Ectodermal cell (in vitro differentiated cells): ENCODE data around the gene UGT1A9.
"Not testable (repeated sequence)": the region's sequence is repeated elsewhere in the genome, so short reads cannot be mapped to it uniquely, and the experiment has no call there.

ENCODE experiments used
- H3K27ac ChIP-seq: 2 replicates; pipeline ENCODE4 v1.7.0; 2013; ENCODE audit warnings: mild to moderate bottlenecking, low read depth, low read length; ENCODE audit not compliant: insufficient read depth, poor library complexity, severe bottlenecking
- H3K27me3 ChIP-seq: 2 replicates; pipeline ENCODE4 v1.7.0; 2013; ENCODE audit warnings: mild to moderate bottlenecking, low read length; ENCODE audit not compliant: insufficient read depth, control insufficient read depth, poor library complexity, severe bottlenecking
- H3K36me3 ChIP-seq: one replicate; pipeline ENCODE4 v1.7.0; 2013; ENCODE audit warnings: low read length; ENCODE audit not compliant: control insufficient read depth, insufficient read depth
- H3K4me1 ChIP-seq: one replicate; pipeline ENCODE4 v1.7.0; 2013; ENCODE audit warnings: low read length; ENCODE audit not compliant: control insufficient read depth, insufficient read depth
- H3K4me3 ChIP-seq: 2 replicates; pipeline ENCODE4 v1.7.0; 2013; ENCODE audit warnings: low read depth, low read length, control low read depth; ENCODE audit not compliant: insufficient read depth
- H3K9me3 ChIP-seq: 2 replicates; pipeline ENCODE4 v1.7.0; 2013; ENCODE audit warnings: mild to moderate bottlenecking, low read length, moderate library complexity; ENCODE audit not compliant: control insufficient read depth
- WGBS, 2 experiments: methylation state at CpG; one replicate each; pipeline ENCODE4 v1.1.7; 2013; ENCODE audit warnings: missing lambda C conversion rate in 2 of 2; 5-methylcytosine and 5-hydroxymethylcytosine counted together

The UGT1A9 gene

DNA sequence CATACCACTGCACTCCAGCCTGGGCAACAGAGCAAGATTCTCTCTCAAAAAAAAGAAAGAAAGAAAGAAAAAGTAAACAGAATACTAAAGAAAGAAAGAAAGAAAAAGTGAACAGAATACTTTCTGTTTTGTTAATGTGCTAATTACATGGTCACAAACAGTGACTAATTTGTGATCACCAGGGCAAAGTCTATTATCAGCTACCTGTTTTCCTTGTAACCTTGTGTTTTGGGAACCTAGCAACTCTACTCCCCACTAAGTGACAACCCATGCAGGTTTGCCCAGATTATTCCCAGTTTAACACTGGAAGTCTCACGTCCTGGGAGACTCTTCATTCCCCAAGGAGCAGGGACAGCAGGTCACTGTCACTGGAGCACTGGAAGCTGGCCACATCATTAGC, 16.7 kb upstream of the UGT1A9 start:
- 78 to 81% methylated on average over 1 of the region's 1 CpG for WGBS, 2 experiments
- Histone ChIP-seq H3K4me3 (no peak overlapping the region), H3K36me3 (no peaks in the 10 kb centered on the region), H3K9me3 (no peaks in the 10 kb centered on the region), H3K4me1 (no peaks in the 10 kb centered on the region), H3K27me3 (no peaks in the 10 kb centered on the region), H3K27ac (no peak overlapping the region)

DNA sequence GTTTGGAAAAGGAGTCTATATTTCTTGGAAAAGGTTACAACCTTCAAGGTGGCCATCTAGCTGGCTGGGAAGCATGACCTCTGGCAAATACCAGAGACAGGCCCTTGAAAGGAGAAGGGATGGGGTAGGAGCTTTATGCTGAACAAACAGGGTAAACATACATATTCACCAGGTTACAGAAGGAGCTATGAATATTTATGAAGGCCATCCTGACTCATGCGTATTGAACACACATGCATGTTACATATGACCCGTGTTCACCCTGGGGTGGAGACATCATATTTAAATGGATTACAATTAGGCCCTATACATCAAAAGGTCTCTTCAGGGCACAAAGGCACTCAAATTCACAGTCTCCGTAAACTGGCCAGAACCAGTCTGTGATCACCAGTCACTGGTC, 15.8 kb upstream of the UGT1A9 start:
- not testable (repeated sequence) for H3K4me3 ChIP-seq, H3K4me1 ChIP-seq, H3K27ac ChIP-seq, H3K27me3 ChIP-seq, H3K36me3 ChIP-seq, H3K9me3 ChIP-seq
- 89 to 100% methylated on average over 2 of the region's 3 CpGs for WGBS, 2 experiments

DNA sequence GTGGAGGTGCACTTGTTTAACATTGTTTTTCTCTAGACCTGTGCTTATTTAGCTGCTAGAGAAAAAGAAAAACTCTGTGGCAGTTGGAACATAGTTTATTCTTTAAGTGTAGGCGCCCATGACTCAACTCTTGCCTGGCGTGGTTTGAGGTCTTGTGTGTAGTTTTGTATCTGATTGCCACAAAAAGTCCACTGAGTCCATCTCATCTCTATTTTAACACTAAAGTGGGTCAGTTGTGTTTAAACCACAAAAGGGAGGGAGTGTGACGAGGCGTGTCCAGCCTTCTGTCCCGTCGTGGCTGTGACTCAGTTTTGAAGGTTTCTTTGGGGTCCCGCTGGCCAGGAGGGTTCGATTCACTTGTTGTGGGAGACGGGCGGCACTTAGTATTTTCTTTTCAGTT, 15.3 kb upstream of the UGT1A9 start:
- Histone ChIP-seq H3K9me3 (no peaks in the 10 kb centered on the region), H3K4me1 (no peaks in the 10 kb centered on the region), H3K27me3 (no peaks in the 10 kb centered on the region), H3K36me3 (no peaks in the 10 kb centered on the region), H3K4me3 (no peak overlapping the region), H3K27ac (no peak overlapping the region)
- WGBS, 2 experiments, result 95 to 96% methylated on average over 10 of the region's 10 CpGs

DNA sequence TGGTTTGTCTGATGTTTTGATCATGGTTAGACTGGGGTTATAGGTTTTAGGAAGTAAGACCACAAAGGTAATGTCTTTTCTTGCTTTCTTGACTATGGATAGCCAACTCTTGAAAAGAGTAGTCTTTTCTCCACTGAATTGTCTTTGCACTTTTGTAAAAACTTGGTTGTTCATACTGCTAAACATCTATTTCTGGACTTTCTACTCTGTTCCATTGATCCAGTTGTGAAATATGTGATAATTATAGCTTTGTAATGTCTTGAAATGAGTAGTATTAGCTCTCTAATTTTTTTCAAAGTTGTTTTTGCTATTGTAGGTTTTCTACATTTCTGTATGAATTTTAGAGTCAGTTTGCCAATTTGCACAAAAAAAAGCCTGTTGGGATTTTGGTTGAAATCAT, 13.1 kb upstream of the UGT1A9 start:
- H3K9me3 ChIP-seq, result no peaks in the 10 kb centered on the region
- H3K36me3 ChIP-seq, result no peaks in the 10 kb centered on the region
- no peaks in the 10 kb centered on the region for H3K27me3 ChIP-seq
- no peak overlapping the region for H3K27ac ChIP-seq
- H3K4me1 ChIP-seq, result no peaks in the 10 kb centered on the region
- no peak overlapping the region for H3K4me3 ChIP-seq

DNA sequence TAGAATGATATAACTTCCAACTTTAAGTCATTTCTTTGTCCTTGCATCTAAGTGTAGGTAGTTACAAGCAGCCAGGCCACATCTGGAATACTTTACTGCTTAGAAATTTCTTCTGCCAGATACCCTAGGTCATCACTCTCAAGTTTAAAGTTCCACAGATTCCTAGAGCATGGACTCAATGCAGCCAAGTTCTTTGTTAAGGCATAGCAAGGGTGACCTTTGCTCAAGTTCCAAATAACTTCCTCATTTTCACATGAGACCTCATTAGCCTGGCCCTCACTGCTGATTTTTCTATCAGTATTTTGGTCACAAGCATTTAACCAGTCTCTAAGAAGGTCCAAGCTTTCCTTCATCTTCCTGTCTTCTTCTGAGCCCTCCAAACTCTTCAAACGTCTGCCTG, 7.8 kb upstream of the UGT1A9 start:
- no peaks in the 10 kb centered on the region for H3K4me1 ChIP-seq
- WGBS, 2 experiments, result 82 to 87% methylated on average over 1 of the region's 1 CpG
- no peak overlapping the region for H3K4me3 ChIP-seq
- H3K27ac ChIP-seq, result no peak overlapping the region
- H3K27me3 ChIP-seq, result no peaks in the 10 kb centered on the region
- H3K9me3 ChIP-seq, result no peaks in the 10 kb centered on the region
- no peaks in the 10 kb centered on the region for H3K36me3 ChIP-seq

DNA sequence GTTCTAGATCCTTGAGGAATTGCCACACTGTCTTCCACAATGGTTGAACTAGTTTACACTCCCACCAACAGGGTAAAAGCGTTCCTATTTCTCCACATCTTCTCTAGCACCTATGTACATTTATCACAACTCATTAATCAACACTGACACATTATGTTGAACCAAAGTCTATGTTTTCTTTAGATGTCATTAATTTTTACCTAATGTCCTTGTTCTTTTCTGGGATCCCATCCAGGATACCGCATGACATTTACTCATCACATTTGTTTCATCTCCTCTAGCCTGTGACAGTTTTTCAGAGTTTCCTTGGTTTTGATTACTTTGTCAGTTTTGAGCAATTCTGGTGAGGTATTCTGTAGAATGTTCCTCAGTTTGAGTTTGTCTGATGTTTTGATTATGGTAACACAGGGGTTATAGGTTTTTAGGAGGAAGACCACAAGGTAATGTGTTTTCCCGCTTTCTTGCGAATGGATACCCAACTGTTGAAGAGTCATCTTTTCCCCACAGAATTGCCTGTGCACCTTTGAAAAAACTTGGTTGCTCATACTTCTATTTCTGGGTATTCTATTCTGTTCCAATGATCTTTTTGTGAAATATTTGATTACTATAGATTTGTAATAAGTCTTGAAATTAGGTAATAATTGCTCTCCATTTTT, 3.0 kb upstream of the UGT1A9 start:
- no peaks in the 10 kb centered on the region for H3K4me1 ChIP-seq
- H3K4me3 ChIP-seq, result no peak overlapping the region
- H3K27me3 ChIP-seq, result no peaks in the 10 kb centered on the region
- no peaks in the 10 kb centered on the region for H3K9me3 ChIP-seq
- WGBS, 2 experiments, result 96 to 98% methylated on average over 4 of the region's 4 CpGs
- H3K36me3 ChIP-seq, result no peaks in the 10 kb centered on the region
- H3K27ac ChIP-seq, result no peak overlapping the region

DNA sequence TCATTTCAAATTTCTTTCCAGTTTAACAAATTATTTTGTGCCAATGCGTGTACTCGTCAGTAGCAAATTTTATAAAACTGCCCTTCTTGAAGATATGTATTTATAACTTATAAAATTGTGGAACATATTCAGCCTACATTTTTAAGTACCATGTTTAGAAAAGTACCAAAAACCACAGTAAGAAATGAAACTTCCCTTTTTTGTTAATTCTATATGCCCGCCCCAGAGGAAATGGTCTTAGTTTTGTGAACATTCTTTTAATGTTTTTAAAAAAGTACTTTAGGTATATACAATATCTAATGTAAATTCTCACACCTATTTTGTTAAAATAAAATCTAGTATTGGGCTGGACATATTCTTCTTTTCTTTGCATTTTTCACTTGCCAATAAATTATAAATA, 1.2 kb downstream of the UGT1A9 start:
- no peaks in the 10 kb centered on the region for H3K4me1 ChIP-seq
- no CpG with 5 or more reads among the region's 3 CpGs for WGBS, 2 experiments
- no peak overlapping the region for H3K4me3 ChIP-seq
- H3K36me3 ChIP-seq, result no peaks in the 10 kb centered on the region
- no peak overlapping the region for H3K27ac ChIP-seq
- H3K9me3 ChIP-seq, result no peaks in the 10 kb centered on the region
- no peaks in the 10 kb centered on the region for H3K27me3 ChIP-seq

DNA sequence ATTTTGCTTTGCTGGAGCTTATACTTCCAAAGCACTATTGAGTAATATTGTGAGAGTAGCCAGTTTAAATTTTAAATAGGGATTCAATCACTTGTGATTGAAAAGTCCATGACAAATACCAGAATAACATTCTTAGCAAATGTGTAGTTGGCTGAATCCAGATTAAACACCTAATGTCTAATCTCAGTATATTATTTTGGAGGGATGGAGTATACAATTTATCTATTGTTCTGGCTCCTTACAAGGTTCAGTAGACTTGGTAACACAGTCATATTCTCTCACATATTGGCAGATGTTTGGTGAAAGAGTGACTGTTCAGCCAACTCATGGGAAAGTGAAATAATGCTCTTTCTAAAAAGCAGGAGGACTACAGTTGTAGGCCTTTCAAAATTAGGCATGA, 2.2 kb downstream of the UGT1A9 start:
- Histone ChIP-seq H3K27ac (no peak overlapping the region), H3K4me3 (no peak overlapping the region), H3K4me1 (no peaks in the 10 kb centered on the region), H3K36me3 (no peaks in the 10 kb centered on the region), H3K27me3 (no peaks in the 10 kb centered on the region), H3K9me3 (no peaks in the 10 kb centered on the region)

DNA sequence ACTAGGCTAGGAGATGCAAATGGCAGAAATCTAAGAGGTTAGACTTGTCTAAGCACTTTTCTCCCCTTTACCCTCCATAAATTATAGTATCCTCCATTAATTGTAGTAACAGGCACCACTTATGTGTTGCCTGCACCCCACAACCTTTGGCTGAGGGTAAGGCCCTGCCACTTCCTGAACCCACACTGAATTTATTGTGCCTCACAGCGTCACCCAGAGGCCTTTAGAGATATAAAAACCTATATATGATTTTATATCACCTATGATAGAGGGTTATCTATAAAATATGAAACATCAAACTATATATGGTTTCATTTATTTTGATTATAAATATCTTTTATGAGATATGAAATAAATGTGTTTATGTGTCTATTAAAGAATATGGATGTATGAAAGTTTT, 2.6 kb downstream of the UGT1A9 start:
- Histone ChIP-seq H3K4me1 (no peaks in the 10 kb centered on the region), H3K36me3 (no peaks in the 10 kb centered on the region), H3K4me3 (no peak overlapping the region), H3K27me3 (no peaks in the 10 kb centered on the region), H3K27ac (no peak overlapping the region), H3K9me3 (no peaks in the 10 kb centered on the region)
- WGBS, 2 experiments, result no CpG with 5 or more reads among the region's 1 CpG

DNA sequence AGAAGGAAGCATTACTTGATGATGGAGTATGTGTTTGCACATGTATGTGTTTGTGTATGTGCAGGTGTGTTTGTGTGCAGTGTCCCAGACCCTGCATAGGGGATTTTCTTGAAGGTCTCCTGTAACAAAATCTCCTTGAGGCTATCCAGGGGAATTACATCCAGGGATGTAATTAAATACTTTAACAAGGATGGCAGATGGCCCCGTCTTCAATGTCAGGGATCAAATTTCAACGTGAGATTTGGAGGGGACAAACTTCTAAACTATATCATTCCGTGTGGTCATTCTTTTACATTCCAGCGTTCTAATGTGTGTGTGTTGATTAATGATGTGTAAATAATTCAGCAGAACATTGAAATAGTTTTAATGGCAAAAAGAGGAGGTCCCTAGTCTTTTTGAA, 3.3 kb downstream of the UGT1A9 start:
- H3K27ac ChIP-seq, result no peak overlapping the region
- no peaks in the 10 kb centered on the region for H3K9me3 ChIP-seq
- WGBS, 2 experiments, result 64 to 65% methylated on average over 4 of the region's 4 CpGs
- no peaks in the 10 kb centered on the region for H3K27me3 ChIP-seq
- no peaks in the 10 kb centered on the region for H3K4me1 ChIP-seq
- no peaks in the 10 kb centered on the region for H3K36me3 ChIP-seq
- H3K4me3 ChIP-seq, result no peak overlapping the region

DNA sequence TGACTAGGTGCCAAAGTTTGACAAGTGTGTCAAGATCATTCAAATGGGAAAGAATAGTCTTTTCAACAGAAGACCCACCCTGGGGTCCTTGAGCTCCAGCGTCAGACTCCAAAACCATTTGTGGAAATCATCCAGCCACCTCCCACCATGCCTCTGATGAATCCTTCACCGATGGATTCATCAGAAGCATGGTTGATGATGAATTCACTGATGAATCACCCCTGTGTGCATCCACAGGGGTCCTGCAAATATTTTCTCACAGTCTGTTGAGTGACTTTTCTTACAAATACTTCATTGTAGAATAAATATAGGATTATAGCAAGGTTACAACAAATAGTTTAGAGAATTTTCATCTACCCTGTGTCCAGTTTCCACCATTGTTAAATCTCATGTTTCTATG, 4.3 kb downstream of the UGT1A9 start:
- H3K4me1 ChIP-seq, result no peaks in the 10 kb centered on the region
- no peaks in the 10 kb centered on the region for H3K9me3 ChIP-seq
- no peaks in the 10 kb centered on the region for H3K27me3 ChIP-seq
- WGBS, 2 experiments, result 91 to 93% methylated on average over 2 of the region's 2 CpGs
- H3K4me3 ChIP-seq, result no peak overlapping the region
- no peak overlapping the region for H3K27ac ChIP-seq
- no peaks in the 10 kb centered on the region for H3K36me3 ChIP-seq
